ENCODE data around the gene TNFRSF14.

The TNFRSF14 gene

GRCh38 chr1:2595812-2596529 is 39.8 kb downstream of the TNFRSF14 start:
- no peak for DNase-seq (ENCODE audit: low read depth)
- in situ Hi-C loops (cut with HindIII; ENCODE audit: low sequenced_read_pairs): no loop called here
- no peak overlapping the region for H3K4me3 ChIP-seq (ENCODE audit: low read depth, low read length)
- no peak for TF ChIP-seq CTCF (IDR thresholded peaks at IDR 0.05; ENCODE audit: low read depth, low read length, missing control alignments)

GRCh38 chr1:2596530-2597333 is 40.6 kb downstream of the TNFRSF14 start:
- DNase-seq (ENCODE audit: low read depth): no peak
- TF ChIP-seq CTCF (IDR thresholded peaks at IDR 0.05; ENCODE audit: low read depth, low read length, missing control alignments): no peak
- H3K4me3 ChIP-seq (ENCODE audit: low read depth, low read length): no peak overlapping the region
- in situ Hi-C loops (cut with HindIII; ENCODE audit: low sequenced_read_pairs): no loop called here

- TF ChIP-seq CTCF (IDR thresholded peaks at IDR 0.05; ENCODE audit: low read depth, low read length, missing control alignments): no peak
- in situ Hi-C loops (cut with HindIII; ENCODE audit: low sequenced_read_pairs): no loop called here
- H3K4me3 ChIP-seq (ENCODE audit: low read depth, low read length): no peak overlapping the region
- no peak for DNase-seq (ENCODE audit: low read depth)
Measured at GRCh38 chr1:2597441-2598328, 41.5 kb downstream of the TNFRSF14 start.

GRCh38 chr1:2598329-2598931 is 42.3 kb downstream of the TNFRSF14 start:
- no peak for DNase-seq (ENCODE audit: low read depth)
- TF ChIP-seq CTCF (IDR thresholded peaks at IDR 0.05; ENCODE audit: low read depth, low read length, missing control alignments): no peak
- in situ Hi-C loops (cut with HindIII; ENCODE audit: low sequenced_read_pairs): no loop called here
- H3K4me3 ChIP-seq (ENCODE audit: low read depth, low read length): no peak overlapping the region

GRCh38 chr1:2601721-2602303 is 45.6 kb downstream of the TNFRSF14 start:
- DNase-seq (ENCODE audit: low read depth): no peak
- in situ Hi-C loops (cut with HindIII; ENCODE audit: low sequenced_read_pairs): no loop called here
- TF ChIP-seq CTCF (IDR thresholded peaks at IDR 0.05; ENCODE audit: low read depth, low read length, missing control alignments): no peak
- H3K4me3 ChIP-seq (ENCODE audit: low read depth, low read length): no peak overlapping the region

Measured in astrocyte of the cerebellum (primary cell).